Epithelial cell of proximal tubule (primary cell): ENCODE measurements around the gene SULF2. TPM values are rescaled to one million over a fixed set of nuclear protein-coding genes. Genes with fewer than 3 reads are reported as not detected.

Experiments
- DNase-seq: peaks from one replicate; pipeline ENCODE4 v3.0.0-alpha.2; 2011; ENCODE audit warnings: low read depth
- H3K4me3 ChIP-seq: 2 replicates; pipeline ENCODE4 v1.5.1; 2011; ENCODE audit warnings: low read depth, mild to moderate bottlenecking, low read length
- CTCF ChIP-seq: conservative IDR thresholded peaks from 2 replicates; pipeline ENCODE4 v1.5.1; 2012; ENCODE audit warnings: low read depth, mild to moderate bottlenecking, low read length
- total RNA-seq: library from RNA; depleted of rRNA; stranded (reverse); fragments of >200 nt; gene quantifications from 2 replicates; pipeline ENCODE4 v1.2.3, GENCODE V29; 2015

The SULF2 gene
- total RNA-seq, 1 donor from 2014 or later: 20.4 TPM

GRCh38 chr20:47675190-47676142, 109.8 kb downstream of the SULF2 start:
- TF ChIP-seq CTCF: no peak
- no peak for DNase-seq
- H3K4me3 ChIP-seq: no peak overlapping the region

GRCh38 chr20:47674686-47675085, 110.6 kb downstream of the SULF2 start:
- no peak overlapping the region for H3K4me3 ChIP-seq
- no peak for TF ChIP-seq CTCF
- no peak for DNase-seq

- no peak for DNase-seq
- TF ChIP-seq CTCF: no peak
- H3K4me3 ChIP-seq: no peak overlapping the region
Observed at GRCh38 chr20:47674145-47674544, 111.1 kb downstream of the SULF2 start.

GRCh38 chr20:47673671-47673955, 111.7 kb downstream of the SULF2 start:
- no peak for TF ChIP-seq CTCF
- DNase-seq: no peak
- H3K4me3 ChIP-seq: no peak overlapping the region

GRCh38 chr20:47672886-47673670, 112.2 kb downstream of the SULF2 start:
- no peak overlapping the region for H3K4me3 ChIP-seq
- DNase-seq: no peak
- no peak for TF ChIP-seq CTCF

GRCh38 chr20:47672166-47672565, 113.1 kb downstream of the SULF2 start:
- no peak for TF ChIP-seq CTCF
- DNase-seq: no peak
- H3K4me3 ChIP-seq: no peak overlapping the region

GRCh38 chr20:47670913-47671312, 114.4 kb downstream of the SULF2 start:
- H3K4me3 ChIP-seq: no peak overlapping the region
- DNase-seq: no peak
- no peak for TF ChIP-seq CTCF
